ENCODE data around the gene C6orf141. TPM values are rescaled to one million over a fixed set of nuclear protein-coding genes. Genes with fewer than 3 reads are reported as not detected.

The C6orf141 gene
- total RNA-seq, 1 experiment from 2014 or later, result 40.1 TPM

DNA sequence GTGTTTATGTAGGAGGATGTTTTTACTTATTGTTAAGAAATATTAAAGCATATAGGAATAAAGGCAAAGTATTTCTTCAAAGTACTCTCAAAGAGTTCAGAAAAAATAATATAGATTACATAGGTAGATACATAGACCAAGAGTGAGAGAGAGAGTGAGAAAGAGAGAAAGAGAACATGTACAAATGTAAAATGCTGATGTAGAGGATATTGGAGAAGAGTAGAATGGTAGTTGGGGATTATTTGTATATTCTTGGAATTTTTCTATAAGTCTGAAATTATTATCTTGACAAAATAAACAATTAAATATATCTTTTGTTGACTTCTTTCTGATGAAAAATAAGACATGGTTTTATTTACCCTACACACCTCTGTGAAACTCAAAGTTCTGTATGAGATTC lies 29.2 kb downstream of the C6orf141 start:
- Histone ChIP-seq H3K4ac (ENCODE audit: low read depth, low read length) (no peak overlapping the region), H3K14ac (ENCODE audit: insufficient read depth, low read length) (no peak overlapping the region), H3K56ac (ENCODE audit: insufficient read length, low read depth, low read length) (no peak overlapping the region), H3K79me2 (ENCODE audit: insufficient read depth, low read length) (no peaks in the 10 kb centered on the region), H3K23me2 (ENCODE audit: insufficient read length, low read depth, low read length, poor library complexity, severe bottlenecking) (no peaks in the 10 kb centered on the region), H2BK20ac (ENCODE audit: low read depth, low read length, poor library complexity, severe bottlenecking) (no peak overlapping the region), H2BK120ac (ENCODE audit: low read depth, low read length, poor library complexity, severe bottlenecking) (no peak overlapping the region), H3K27ac (ENCODE audit: insufficient read length, low read depth, low read length) (no peak overlapping the region), H4K8ac (replicated peaks; ENCODE audit: insufficient read length, low read depth, low read length) (no peak overlapping the region), H4K5ac (ENCODE audit: insufficient read length, low read depth, low read length) (no peak overlapping the region), H3K4me2 (ENCODE audit: insufficient read depth, insufficient read length, low read length) (no peak overlapping the region), H3K79me1 (ENCODE audit: insufficient read depth, low read depth, low read length, poor library complexity, severe bottlenecking) (no peaks in the 10 kb centered on the region), H3K9ac (ENCODE audit: extremely low read depth, insufficient read length, low read length) (no peak overlapping the region), H3K4me1 (ENCODE audit: insufficient read depth, low read length) (no peaks in the 10 kb centered on the region), H4K20me1 (ENCODE audit: control insufficient read depth, insufficient read depth, insufficient read length) (no peaks in the 10 kb centered on the region), H4K91ac (ENCODE audit: insufficient read length, low read depth, low read length) (no peak overlapping the region), H3K18ac (ENCODE audit: insufficient read length, low read depth, low read length) (no peak overlapping the region), H2BK15ac (ENCODE audit: low read depth, low read length) (no peak overlapping the region), H3K9me3 (ENCODE audit: control insufficient read depth, low read depth, low read length) (no peaks in the 10 kb centered on the region), H3K27me3 (ENCODE audit: insufficient read depth, low read length) (no peaks in the 10 kb centered on the region), H3K23ac (ENCODE audit: insufficient read length, low read depth, low read length) (no peak overlapping the region), H2BK12ac (ENCODE audit: insufficient read length, low read depth, low read length) (no peak overlapping the region), H2AK5ac (ENCODE audit: insufficient read length, low read length) (no peak overlapping the region), H2AFZ (ENCODE audit: low read length) (no peak overlapping the region), H2BK5ac (ENCODE audit: insufficient read length, low read length) (no peak overlapping the region), H3T11ph (ENCODE audit: low read length) (no peak overlapping the region)
- Mint-ChIP-seq H3K4me3 (no peak overlapping the region), H3K27ac (no peak overlapping the region), H3K4me1 (peaks cover 0 to 8% of the 10 kb centered on the region in 2 experiments; a peak in 1 of 4 replicates), H3K36me3 (ENCODE audit: insufficient read depth in 1 of 3, low read depth in 3 of 3) (peaks cover 0 to 4% (median 1%) of the 10 kb centered on the region in 3 experiments; a peak in 2 of 7 replicates), H3K27me3 (ENCODE audit: low read depth) (no peaks in the 10 kb centered on the region; the same call in 1 of the 2 replicates), H3K9me3 (no peaks in the 10 kb centered on the region; a peak in 1 of 5 replicates)
- DNase-seq, result no peak
- TF ChIP-seq, protein P1, sequence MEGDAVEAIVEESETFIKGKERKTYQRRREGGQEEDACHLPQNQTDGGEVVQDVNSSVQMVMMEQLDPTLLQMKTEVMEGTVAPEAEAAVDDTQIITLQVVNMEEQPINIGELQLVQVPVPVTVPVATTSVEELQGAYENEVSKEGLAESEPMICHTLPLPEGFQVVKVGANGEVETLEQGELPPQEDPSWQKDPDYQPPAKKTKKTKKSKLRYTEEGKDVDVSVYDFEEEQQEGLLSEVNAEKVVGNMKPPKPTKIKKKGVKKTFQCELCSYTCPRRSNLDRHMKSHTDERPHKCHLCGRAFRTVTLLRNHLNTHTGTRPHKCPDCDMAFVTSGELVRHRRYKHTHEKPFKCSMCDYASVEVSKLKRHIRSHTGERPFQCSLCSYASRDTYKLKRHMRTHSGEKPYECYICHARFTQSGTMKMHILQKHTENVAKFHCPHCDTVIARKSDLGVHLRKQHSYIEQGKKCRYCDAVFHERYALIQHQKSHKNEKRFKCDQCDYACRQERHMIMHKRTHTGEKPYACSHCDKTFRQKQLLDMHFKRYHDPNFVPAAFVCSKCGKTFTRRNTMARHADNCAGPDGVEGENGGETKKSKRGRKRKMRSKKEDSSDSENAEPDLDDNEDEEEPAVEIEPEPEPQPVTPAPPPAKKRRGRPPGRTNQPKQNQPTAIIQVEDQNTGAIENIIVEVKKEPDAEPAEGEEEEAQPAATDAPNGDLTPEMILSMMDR (conservative IDR thresholded peaks at IDR 0.05), result no peak

Data from H9 (cell line).